Left hindlimb (tissue), 1 donor: ENCODE results near the gene HOXA9.

Source experiments
- DNase-seq: peaks from one replicate; pipeline ENCODE4 v3.0.0-alpha.2; 2018

The HOXA9 gene

GRCh38 chr7:27124902-27125689 lies 40.2 kb downstream of the HOXA9 start:
- no peak for DNase-seq

- no peak for DNase-seq
Observed at GRCh38 chr7:27124096-27124901, 41.0 kb downstream of the HOXA9 start.

GRCh38 chr7:27123477-27124053 lies 41.8 kb downstream of the HOXA9 start:
- no peak for DNase-seq

GRCh38 chr7:27123007-27123476 lies 42.3 kb downstream of the HOXA9 start:
- DNase-seq: no peak

GRCh38 chr7:27122077-27122910 lies 43.0 kb downstream of the HOXA9 start:
- DNase-seq: peak; percentile 27

GRCh38 chr7:27121684-27122076 lies 43.7 kb downstream of the HOXA9 start:
- DNase-seq: no peak

- DNase-seq: no peak
Observed at GRCh38 chr7:27119412-27119911, 45.9 kb downstream of the HOXA9 start.

- no peak for DNase-seq
Observed at GRCh38 chr7:27118580-27118979, 46.8 kb downstream of the HOXA9 start.

- DNase-seq: no peak
Observed at GRCh38 chr7:27117887-27118491, 47.3 kb downstream of the HOXA9 start.

- no peak for DNase-seq
Observed at GRCh38 chr7:27116962-27117886, 48.1 kb downstream of the HOXA9 start.

- DNase-seq: peak; percentile 34
Observed at GRCh38 chr7:27116031-27116961, 49.0 kb downstream of the HOXA9 start.

- DNase-seq: peak; percentile 47
Observed at GRCh38 chr7:27115221-27116026, 49.9 kb downstream of the HOXA9 start.

GRCh38 chr7:27114881-27115220 lies 50.5 kb downstream of the HOXA9 start:
- no peak for DNase-seq

- peak; percentile 67 for DNase-seq
Observed at GRCh38 chr7:27113991-27114769, 51.2 kb downstream of the HOXA9 start.

- peak; percentile 77 for DNase-seq
Observed at GRCh38 chr7:27112955-27113949, 52.1 kb downstream of the HOXA9 start.
